ENCODE results near the gene OLIG1.

- no peak for TF ChIP-seq CTCF (IDR thresholded peaks at IDR 0.05)
- TF ChIP-seq POLR2A (IDR thresholded peaks at IDR 0.05), result no peak
Observed at GRCh38 chr21:33114276-33114675, 44.3 kb downstream of the OLIG1 start.
